ENCODE data around the gene KRTAP4-8.

DNA sequence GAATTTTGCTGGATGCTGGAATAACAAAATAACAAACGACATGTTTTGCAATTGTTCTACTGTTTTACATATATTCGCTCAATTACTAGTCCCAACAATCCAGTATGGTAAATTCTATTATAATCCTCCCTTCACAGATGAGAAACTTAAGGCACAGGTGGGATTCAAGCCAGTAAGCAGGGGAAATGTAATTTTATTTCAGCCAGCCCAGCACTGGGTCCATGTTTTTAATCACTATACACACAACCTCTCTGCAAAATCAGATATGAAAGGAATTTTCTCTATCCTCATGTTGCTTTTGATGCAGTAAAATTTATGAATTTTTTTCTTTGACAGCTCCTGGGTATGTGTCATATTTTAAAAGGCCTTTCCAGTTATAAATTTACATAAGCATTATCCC lies 47.3 kb upstream of the KRTAP4-8 start:
- TF ChIP-seq POLR2A (IDR thresholded peaks at IDR 0.05) (no peak), CTCF (IDR thresholded peaks at IDR 0.05) (no peak)

Measured in right lobe of liver (tissue), 4 donors.